Measurements from ENCODE around the gene LDHA.

DNA sequence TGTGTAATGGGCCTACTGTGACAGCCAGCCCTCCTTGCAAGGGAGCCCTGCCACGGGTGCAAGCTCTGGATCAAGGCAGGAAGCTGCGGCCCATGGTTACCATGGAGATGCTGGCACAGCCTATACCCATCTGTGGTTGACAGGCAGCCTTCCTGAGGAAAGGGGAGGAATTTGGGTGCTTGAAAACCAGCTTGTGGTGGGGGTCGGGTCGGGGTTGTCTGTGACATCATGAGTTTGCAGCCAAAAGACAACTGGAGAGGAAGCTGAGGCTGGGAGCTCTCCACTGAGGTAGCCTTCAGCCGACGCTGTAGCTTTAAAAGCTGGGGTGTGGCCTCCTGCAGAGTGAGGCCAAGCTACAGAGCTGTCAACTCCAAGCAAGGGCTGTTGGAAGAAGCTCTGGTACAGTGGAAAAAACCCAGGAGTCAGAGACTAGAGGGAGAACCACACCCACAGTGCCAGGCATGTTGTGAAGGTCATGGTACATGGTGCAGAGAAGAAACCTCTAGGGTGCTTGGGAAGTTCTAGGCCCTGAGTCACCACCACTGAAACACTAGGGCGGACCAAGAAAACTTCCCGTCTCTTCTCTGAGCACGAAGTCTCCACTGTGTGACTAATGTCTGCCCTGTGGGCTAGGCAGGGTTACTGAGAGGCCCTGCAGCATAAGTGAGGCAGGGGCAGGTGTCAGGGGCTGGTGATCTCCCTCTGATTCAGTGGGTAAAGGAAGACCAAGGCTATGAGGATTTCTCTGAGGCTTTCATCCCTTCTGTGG is 10.8 kb upstream of the LDHA start:
- TF ChIP-seq OVOL3 (tag by site-specific recombination; IDR thresholded peaks at IDR 0.05) (no peak), ZNF660 (tag by site-specific recombination; IDR thresholded peaks at IDR 0.05) (no peak)
- TF ChIP-seq, protein P1, sequence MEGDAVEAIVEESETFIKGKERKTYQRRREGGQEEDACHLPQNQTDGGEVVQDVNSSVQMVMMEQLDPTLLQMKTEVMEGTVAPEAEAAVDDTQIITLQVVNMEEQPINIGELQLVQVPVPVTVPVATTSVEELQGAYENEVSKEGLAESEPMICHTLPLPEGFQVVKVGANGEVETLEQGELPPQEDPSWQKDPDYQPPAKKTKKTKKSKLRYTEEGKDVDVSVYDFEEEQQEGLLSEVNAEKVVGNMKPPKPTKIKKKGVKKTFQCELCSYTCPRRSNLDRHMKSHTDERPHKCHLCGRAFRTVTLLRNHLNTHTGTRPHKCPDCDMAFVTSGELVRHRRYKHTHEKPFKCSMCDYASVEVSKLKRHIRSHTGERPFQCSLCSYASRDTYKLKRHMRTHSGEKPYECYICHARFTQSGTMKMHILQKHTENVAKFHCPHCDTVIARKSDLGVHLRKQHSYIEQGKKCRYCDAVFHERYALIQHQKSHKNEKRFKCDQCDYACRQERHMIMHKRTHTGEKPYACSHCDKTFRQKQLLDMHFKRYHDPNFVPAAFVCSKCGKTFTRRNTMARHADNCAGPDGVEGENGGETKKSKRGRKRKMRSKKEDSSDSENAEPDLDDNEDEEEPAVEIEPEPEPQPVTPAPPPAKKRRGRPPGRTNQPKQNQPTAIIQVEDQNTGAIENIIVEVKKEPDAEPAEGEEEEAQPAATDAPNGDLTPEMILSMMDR (tag by site-specific recombination; IDR thresholded peaks at IDR 0.05), result no peak
